Kasumi-1 (cell line): ENCODE measurements around the gene PXK.

ENCODE experiments used
- DNase-seq, 2 experiments: peaks; one replicate each; lab custom pipeline; 2025; lab: John Stamatoyannopoulos, UW

PXK gene

GRCh38 chr3:58464866-58465265 is 132.2 kb downstream of the PXK start:
- peak in 1 of 2 experiments; percentile 3 for DNase-seq

GRCh38 chr3:58466899-58467563 is 134.3 kb downstream of the PXK start:
- no peak for DNase-seq

- DNase-seq, result no peak
Observed at GRCh38 chr3:58469096-58469495, 136.4 kb downstream of the PXK start.

- no peak for DNase-seq
Observed at GRCh38 chr3:58470363-58471024, 137.8 kb downstream of the PXK start.

GRCh38 chr3:58471025-58471887 is 138.6 kb downstream of the PXK start:
- DNase-seq, result peak; percentile 92

GRCh38 chr3:58473275-58473674 is 140.6 kb downstream of the PXK start:
- no peak for DNase-seq

- peak; percentile 29 to 48 for DNase-seq
Observed at GRCh38 chr3:58474348-58474911, 141.7 kb downstream of the PXK start.

- no peak for DNase-seq
Observed at GRCh38 chr3:58474967-58475578, 142.4 kb downstream of the PXK start.
